CD4-positive, alpha-beta T cell treated with Interleukin-4 for 1 hour (primary cell): ENCODE results near the gene GTF2IRD1.
"Not testable (repeated sequence)": the region's sequence is repeated elsewhere in the genome, so short reads cannot be mapped to it uniquely, and the experiment has no call there.

Experiments
- DNase-seq, 2 donors: peaks; one replicate each; pipeline ENCODE4 v3.0.0-alpha.2; 2020 to 2022

Gene GTF2IRD1

DNA sequence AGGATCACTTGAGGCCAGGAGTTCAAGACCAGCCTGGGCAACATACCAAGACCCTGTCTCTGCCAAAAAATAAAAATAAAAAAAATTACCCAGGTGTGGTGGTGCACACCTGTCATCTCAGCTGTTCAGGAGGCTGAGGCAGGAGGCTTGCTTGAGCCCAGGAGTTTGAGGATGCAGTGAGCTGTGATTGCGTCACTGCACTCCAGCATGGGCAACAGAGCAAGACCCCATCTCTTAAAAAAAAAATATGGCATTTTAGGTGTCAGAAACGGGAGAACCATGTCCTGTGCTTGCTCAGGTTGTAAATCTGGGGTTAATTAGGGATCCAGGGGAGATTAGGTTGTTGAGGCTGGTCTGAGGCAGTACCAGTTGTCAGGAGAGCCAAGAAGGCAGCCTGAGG is 64.9 kb downstream of the GTF2IRD1 start:
- no peak for DNase-seq

DNA sequence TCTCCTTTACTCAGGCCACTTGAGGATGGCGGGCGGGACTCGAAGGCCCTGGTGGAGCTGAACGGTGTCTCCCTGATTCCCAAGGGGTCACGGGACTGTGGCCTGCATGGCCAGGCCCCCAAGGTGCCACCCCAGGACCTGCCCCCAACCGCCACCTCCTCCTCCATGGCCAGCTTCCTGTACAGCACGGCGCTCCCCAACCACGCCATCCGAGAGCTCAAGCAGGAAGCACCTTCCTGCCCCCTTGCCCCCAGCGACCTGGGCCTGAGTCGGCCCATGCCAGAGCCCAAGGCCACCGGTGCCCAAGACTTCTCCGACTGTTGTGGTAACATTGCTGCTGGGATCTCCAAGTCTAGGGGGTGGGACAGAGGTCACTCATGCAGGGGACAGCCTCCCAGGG is 65.7 kb downstream of the GTF2IRD1 start:
- DNase-seq, result no peak

GRCh38 chr7:74521855-74522254 is 68.1 kb downstream of the GTF2IRD1 start:
- DNase-seq, result no peak

DNA sequence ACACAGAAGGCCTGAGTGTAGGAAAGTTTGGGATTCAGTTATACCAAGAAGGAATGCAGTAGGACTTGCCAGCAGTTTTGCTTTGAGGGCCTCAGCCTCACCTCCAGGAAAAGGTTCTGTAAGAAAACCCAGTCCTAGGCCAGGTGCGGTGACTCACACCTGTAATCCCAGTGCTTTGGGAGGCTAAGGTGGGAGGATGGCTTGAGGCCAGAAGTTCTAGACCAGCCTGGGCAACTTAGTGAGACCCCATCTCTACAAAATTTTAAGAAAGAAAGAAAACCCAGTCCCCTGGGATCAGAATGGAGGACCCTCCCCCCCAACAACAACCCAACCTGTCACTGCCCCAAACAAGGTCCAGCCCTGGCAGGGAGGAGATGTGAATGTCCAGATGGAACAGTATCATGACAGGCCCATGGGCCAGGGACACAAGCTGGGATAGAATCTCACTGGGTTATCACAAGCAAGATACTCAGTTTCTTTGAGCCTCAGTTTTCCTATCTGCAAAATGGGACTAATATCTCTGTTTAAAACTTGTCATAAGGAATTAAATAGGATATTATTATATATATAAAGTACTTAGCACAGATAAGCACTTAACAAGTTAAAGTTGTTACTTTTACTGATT is 68.7 kb downstream of the GTF2IRD1 start:
- no peak for DNase-seq

DNA sequence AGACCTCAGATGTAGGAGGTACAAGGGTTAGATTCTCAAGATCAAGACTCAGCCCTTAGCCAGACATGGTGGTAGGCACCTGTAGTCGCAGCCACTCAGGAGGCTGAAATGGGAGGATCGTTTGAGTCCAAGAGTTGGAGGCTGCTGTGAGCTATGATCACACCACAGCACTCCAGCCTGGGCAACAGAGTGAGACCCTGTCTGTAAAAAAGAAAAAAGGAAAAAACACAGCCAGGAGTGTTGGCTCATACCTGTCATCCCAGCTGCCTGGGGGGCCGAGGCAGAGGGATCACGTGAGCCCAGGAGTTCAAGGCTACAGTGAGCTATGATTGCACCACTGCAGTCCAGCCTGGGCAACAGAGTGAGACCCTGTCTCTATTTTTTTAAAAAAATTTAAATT is 69.3 kb downstream of the GTF2IRD1 start:
- no peak for DNase-seq

DNA sequence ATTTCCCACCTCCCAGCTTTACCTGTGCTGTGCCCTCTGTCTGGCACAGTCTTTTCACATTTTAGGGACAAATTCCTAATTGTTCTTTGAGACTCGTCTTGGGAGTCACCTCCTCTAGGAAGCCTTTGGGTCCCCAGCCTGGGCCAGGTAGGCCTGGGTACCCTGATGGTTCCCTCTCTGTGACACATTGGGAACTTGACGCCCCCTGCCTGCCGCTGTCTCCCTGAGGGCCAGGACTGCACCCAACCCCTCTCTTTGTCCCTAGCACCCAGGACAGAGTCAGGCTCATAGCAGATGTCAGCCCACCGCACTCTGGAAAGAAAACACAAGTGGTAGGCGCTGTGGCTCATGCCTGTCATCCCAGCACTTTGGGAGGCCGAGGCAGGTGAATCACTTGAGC is 71.4 kb downstream of the GTF2IRD1 start:
- no peak for DNase-seq

DNA sequence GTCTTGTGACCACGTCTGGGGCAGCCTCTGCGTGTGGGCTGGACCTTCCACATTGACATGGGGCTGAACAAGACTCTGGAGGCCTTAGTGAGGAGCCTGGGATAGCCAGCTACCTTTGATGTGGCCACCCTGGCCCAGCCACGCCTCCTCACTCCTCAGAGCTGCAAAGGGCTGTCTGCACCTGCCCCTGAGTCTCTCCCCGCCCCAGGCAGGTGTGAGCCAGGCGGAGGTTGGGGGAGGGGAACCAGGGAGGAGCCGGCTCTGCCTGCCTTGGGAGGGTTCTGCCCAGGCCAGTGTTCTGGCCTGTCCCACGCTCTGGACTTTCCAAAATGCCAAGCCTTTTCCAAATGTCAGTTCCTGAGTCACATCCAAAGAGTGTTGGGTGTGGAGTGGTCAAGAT is 72.2 kb downstream of the GTF2IRD1 start:
- no peak for DNase-seq

GRCh38 chr7:74526780-74527179 is 73.1 kb downstream of the GTF2IRD1 start:
- DNase-seq, result no peak

GRCh38 chr7:74527842-74528241 is 74.1 kb downstream of the GTF2IRD1 start:
- DNase-seq, result no peak

- DNase-seq, result not testable (repeated sequence)
Measured at GRCh38 chr7:74528773-74529172, 75.1 kb downstream of the GTF2IRD1 start.

- no peak for DNase-seq
Measured at GRCh38 chr7:74535951-74536356, 82.2 kb downstream of the GTF2IRD1 start.

- DNase-seq, result not testable (repeated sequence)
Measured at GRCh38 chr7:74541937-74542336, 88.2 kb downstream of the GTF2IRD1 start.

DNA sequence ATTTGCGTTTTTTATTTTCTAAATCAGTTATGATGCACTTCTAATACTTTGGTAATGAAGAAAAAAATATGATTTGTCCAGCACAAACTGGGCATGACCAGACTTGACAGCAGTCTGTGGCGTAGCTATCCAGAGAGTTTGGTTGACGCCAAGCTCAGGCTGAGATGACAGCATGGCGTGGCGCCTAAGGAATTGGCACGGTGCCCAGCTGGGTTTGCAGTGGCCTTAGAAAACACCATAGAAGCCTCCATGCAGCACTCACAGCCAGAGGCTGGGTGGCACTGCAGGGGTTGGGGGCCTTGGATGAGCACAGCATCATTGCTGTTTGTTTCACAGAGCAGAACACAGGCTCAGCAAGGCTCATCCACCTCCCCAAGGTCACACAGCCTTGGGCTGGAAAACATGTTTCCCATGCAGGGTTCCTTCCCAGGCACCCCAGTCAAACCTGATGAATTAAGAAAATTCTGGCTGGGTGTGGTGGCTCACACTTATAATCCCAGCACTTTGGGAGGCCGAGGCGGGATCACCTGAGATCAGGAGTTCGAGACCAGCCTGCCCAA is 88.9 kb downstream of the GTF2IRD1 start:
- DNase-seq, result no peak

DNA sequence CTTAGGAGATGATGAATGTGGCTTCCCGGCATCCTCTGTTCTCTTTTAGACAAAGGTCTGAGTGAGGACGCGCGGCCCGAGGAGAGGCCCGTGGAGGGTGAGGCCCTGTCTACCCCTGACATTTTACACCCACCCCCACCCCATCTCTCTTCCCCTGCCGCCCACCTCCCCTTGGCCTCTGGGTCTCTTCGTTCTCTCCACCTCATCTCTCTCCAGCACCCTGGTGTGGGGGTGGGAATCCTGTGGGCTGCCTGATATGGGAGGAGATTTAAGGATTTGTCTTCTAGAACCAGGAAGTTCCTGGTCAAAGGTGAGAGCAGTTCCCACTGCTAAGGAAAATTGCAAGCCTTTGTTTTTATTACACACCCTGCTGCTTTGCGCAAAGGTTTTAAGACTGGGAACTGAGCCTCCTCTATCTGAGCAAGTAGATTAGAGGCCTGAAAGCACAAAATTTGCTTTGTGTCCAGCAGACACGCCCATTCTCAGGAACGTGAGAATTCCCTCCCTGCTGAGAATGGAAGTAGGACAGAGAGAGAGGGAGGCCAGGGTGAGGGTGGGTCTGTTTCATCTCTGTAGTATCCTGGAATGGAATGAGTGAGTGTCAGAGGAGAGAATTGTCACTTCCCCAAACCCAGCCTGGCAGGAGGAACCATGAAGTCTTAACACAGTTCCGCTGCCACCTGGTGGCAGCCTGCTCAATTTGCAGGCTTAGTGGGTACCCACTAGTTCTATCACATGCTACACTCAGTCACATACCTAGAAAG is 91.2 kb downstream of the GTF2IRD1 start:
- peak; percentile 14 to 26 for DNase-seq

DNA sequence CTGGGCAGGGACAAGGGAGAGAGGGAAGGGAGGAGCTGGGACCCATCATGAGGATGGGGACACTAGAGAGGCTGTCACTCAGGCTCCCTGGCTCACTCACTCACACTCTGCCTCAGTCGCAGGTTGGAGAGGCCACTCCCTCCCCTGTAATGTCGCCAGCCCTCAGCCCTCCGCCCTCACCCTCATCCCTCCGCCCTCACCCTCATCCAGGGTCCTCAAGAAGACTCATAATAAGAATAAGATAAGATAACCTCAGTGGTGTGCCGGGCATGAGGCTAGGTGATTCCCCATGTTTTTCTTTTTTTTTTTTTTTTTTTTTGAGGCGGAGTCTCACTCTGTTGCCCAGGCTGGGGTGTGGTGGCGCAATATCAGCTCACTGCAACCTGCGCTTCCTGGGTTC is 92.2 kb downstream of the GTF2IRD1 start:
- no peak for DNase-seq

DNA sequence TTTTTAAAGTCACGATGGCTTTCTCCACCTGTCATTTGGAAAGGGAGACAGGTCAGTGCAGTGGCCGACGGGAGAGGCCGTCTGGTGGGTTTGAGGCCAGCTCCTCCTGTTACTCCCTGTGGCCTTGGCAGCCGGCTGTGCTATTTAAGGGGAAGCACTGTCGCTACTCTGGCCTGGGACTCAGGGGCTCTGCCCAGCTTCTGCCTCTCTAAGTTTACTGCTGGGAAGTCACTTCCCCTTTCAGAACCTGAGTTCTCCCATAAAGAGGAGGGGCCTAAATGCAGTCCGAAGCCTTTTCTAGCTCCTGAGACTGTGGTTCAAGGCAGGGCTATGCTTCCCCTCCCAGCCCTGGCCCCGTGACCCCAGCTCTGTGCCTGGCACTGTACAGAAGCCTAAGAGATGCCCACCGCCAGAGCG is 99.9 kb downstream of the GTF2IRD1 start:
- DNase-seq, result not testable (repeated sequence)

- DNase-seq, result no peak
Measured at GRCh38 chr7:74554178-74554577, 100.5 kb downstream of the GTF2IRD1 start.

DNA sequence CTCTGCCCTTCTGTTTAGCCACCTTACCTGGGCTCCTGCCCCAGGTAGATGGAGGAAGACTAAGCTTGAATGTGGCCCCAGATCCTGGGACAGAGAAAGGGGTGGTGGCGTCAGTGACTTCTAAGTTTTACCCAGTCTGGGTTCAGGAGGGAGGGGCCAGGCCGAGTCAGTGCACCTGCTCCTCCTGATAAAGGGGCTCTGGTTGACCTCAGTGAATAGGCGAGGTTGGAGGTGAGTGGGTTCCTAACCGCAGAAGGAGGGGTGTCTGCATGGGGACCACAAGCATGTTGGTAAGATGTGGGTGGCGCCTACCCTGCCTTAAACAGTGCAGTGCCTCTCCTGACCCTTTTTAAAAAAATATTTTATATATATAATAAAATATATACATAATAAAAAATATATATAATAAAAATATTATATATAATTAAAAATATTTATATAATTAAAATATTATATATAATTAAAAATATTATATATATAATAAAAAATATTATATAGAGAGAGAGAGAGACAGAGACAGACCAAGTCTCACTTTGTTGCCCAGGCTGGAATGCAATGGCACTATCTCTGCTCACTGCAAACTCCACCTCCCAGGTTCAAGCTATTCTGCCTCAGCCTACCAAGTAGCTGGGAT is 106.5 kb downstream of the GTF2IRD1 start:
- DNase-seq, result no peak

GRCh38 chr7:74561898-74562613 is 108.3 kb downstream of the GTF2IRD1 start:
- no peak for DNase-seq

GRCh38 chr7:74563639-74564038 is 109.9 kb downstream of the GTF2IRD1 start:
- DNase-seq, result not testable (repeated sequence)

DNA sequence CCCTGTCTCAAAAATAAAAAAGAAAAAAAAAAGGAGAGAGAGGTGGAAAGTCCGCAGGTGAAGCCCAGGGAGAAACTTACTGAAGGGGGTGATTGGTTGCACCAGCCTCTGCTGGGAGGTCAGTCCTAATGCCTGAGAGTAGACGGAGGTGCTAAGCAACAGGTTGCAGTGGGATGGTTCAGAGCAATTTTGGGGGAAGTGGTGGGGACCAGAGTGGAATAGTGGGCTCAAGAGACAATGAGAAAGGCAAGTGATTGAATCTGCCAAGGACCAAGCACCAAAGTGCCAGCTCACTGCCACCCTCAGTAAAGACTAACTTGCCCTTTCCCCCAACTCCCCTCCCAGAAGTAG is 113.6 kb downstream of the GTF2IRD1 start:
- no peak for DNase-seq

GRCh38 chr7:74568658-74569057 is 115.0 kb downstream of the GTF2IRD1 start:
- no peak for DNase-seq

- DNase-seq, result peak in 1 of 2 donors; percentile 45
Measured at GRCh38 chr7:74569501-74570075, 115.9 kb downstream of the GTF2IRD1 start.
